ENCODE results near the gene ITGA3.

GRCh38 chr17:50015146-50015545 lies 40.8 kb upstream of the ITGA3 start:
- no peak for TF ChIP-seq EZH2 (IDR thresholded peaks at IDR 0.05; ENCODE audit: borderline replicate concordance)
- TF ChIP-seq, protein P1, sequence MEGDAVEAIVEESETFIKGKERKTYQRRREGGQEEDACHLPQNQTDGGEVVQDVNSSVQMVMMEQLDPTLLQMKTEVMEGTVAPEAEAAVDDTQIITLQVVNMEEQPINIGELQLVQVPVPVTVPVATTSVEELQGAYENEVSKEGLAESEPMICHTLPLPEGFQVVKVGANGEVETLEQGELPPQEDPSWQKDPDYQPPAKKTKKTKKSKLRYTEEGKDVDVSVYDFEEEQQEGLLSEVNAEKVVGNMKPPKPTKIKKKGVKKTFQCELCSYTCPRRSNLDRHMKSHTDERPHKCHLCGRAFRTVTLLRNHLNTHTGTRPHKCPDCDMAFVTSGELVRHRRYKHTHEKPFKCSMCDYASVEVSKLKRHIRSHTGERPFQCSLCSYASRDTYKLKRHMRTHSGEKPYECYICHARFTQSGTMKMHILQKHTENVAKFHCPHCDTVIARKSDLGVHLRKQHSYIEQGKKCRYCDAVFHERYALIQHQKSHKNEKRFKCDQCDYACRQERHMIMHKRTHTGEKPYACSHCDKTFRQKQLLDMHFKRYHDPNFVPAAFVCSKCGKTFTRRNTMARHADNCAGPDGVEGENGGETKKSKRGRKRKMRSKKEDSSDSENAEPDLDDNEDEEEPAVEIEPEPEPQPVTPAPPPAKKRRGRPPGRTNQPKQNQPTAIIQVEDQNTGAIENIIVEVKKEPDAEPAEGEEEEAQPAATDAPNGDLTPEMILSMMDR (IDR thresholded peaks at IDR 0.05; ENCODE audit: poor library complexity): no peak
- no peak for TF ChIP-seq EZH2phosphoT487 (IDR thresholded peaks at IDR 0.05; ENCODE audit: low read depth, severe bottlenecking, unreplicated experiment)

All from hepatocyte (in vitro differentiated cells).